H1 (cell line): Measurements from ENCODE around the gene DYNLT1. TPM values are rescaled to one million over a fixed set of nuclear protein-coding genes. Genes with fewer than 3 reads are reported as not detected.
A peak's percentile ranks its signal among the peaks of the same experiment; 100 is the strongest.

Experiments used
- CTCF ChIA-PET: fragments of 300-600 bp; sonication (Branson Sonifier 250); formaldehyde crosslinking; loops from one replicate; lab custom pipeline; 2021; ENCODE audit not compliant: partially characterized antibody; lab: Charles Lee
- POLR2A ChIA-PET: fragments of 300-600 bp; sonication (Branson Sonifier 250); formaldehyde crosslinking; loops from one replicate; lab custom pipeline; 2021; ENCODE audit warnings: inconsistent platforms; ENCODE audit not compliant: partially characterized antibody; lab: Charles Lee
- DNase-seq, 2 experiments: peaks; one replicate each; pipeline versions ENCODE4 v3.0.0 to v3.0.0-alpha.2; 2010 to 2022; ENCODE audit warnings: low spot score in 2 of 2, low read depth in 1 of 2, mixed read lengths in 1 of 2
- FAIRE-seq: peaks from 2 replicates; lab custom pipeline; 2011; peaks lifted over from hg19 to GRCh38; lab: Jason Lieb, UNC
- H2AFZ ChIP-seq: 2 replicates; pipeline ENCODE4 v1.8.1; 2012; ENCODE audit warnings: low read length, inconsistent platforms
- H2AK5ac ChIP-seq: 2 replicates; pipeline ENCODE4 v1.6.1; 2013; ENCODE audit warnings: low read depth, low read length
- H2BK120ac ChIP-seq: replicated peaks from 2 replicates; pipeline ENCODE3; 2013; ENCODE audit warnings: low read depth, low read length, inconsistent platforms
- H2BK12ac ChIP-seq: 2 replicates; pipeline ENCODE4 v1.6.1; 2013; ENCODE audit warnings: low read depth, low read length
- H2BK15ac ChIP-seq: 2 replicates; pipeline ENCODE4 v1.6.1; 2013; ENCODE audit warnings: low read length
- H2BK20ac ChIP-seq: 2 replicates; pipeline ENCODE4 v1.6.1; 2013; ENCODE audit warnings: low read length
- H2BK5ac ChIP-seq: 2 replicates; pipeline ENCODE4 v1.6.1; 2013; ENCODE audit warnings: low read depth, low read length
- H3K14ac ChIP-seq: 2 replicates; pipeline ENCODE4 v1.6.1; 2013; ENCODE audit warnings: inconsistent platforms; ENCODE audit not compliant: insufficient read length
- H3K18ac ChIP-seq: 2 replicates; pipeline ENCODE4 v1.6.1; 2013; ENCODE audit warnings: low read length; ENCODE audit errors: extremely low read depth
- H3K23ac ChIP-seq: 2 replicates; pipeline ENCODE4 v1.6.1; 2013; ENCODE audit warnings: inconsistent platforms; ENCODE audit not compliant: insufficient read length
- H3K23me2 ChIP-seq: 2 replicates; pipeline ENCODE4 v1.6.1; 2013; ENCODE audit warnings: low read depth, low read length
- H3K27ac ChIP-seq: 2 replicates; pipeline ENCODE4 v1.6.1; 2011; ENCODE audit warnings: low read depth, low read length, inconsistent platforms
- H3K27me3 ChIP-seq, 4 experiments: replicated peaks in 1 of 4; 1 replicate in 1 of 4; 2 replicates in 3 of 4; pipeline versions ENCODE4 v1.6.1 to v1.8.1; 2011 to 2013; ENCODE audit warnings: low read length in 3 of 4, mild to moderate bottlenecking in 3 of 4, inconsistent platforms in 2 of 4, mixed read lengths in 2 of 4, moderate library complexity in 1 of 4; ENCODE audit not compliant: control insufficient read depth in 3 of 4, insufficient read depth in 3 of 4; ENCODE audit errors: extremely low read depth in 1 of 4
- H3K36me3 ChIP-seq, 4 experiments: 2 replicates each; pipeline versions ENCODE4 v1.6.1 to v1.8.1; 2011 to 2013; ENCODE audit warnings: mild to moderate bottlenecking in 4 of 4, low read length in 3 of 4, moderate library complexity in 2 of 4, control low read depth in 1 of 4, inconsistent platforms in 1 of 4; ENCODE audit not compliant: insufficient read depth in 4 of 4, control insufficient read depth in 2 of 4
- H3K4ac ChIP-seq: replicated peaks from 2 replicates; pipeline ENCODE3; 2013; ENCODE audit warnings: low read length, low read depth, mixed read lengths, inconsistent platforms; ENCODE audit not compliant: insufficient read length
- H3K4me1 ChIP-seq, 4 experiments: replicated peaks in 1 of 4; 1 replicate in 1 of 4; 2 replicates in 3 of 4; pipeline versions ENCODE4 v1.6.1 to v1.8.1; 2011 to 2013; ENCODE audit warnings: low read length in 3 of 4, inconsistent platforms in 2 of 4, mixed read lengths in 1 of 4; ENCODE audit not compliant: insufficient read depth in 4 of 4, control insufficient read depth in 3 of 4
- H3K4me2 ChIP-seq, 2 experiments: 2 replicates each; pipeline versions ENCODE4 v1.6.1 to v1.8.1; 2011 to 2013; ENCODE audit warnings: low read depth in 2 of 2, low read length in 2 of 2, control low read depth in 1 of 2, inconsistent platforms in 1 of 2, mild to moderate bottlenecking in 1 of 2; ENCODE audit not compliant: insufficient read depth in 1 of 2
- H3K4me3 ChIP-seq, 4 experiments: fragments of 200-600, 300-600 bp in 1 of 4; sonication (generic), shearing (Covaris generic), sonication (Bioruptor Twin) in 1 of 4; 2 replicates each; pipeline versions ENCODE4 v1.5.1 to v1.8.1; 2011 to 2016; ENCODE audit warnings: low read length in 4 of 4, low read depth in 3 of 4, control low read depth in 2 of 4, inconsistent platforms in 2 of 4, mild to moderate bottlenecking in 2 of 4, mixed read lengths in 1 of 4, moderate library complexity in 1 of 4; ENCODE audit not compliant: insufficient read depth in 2 of 4; ENCODE audit errors: extremely low read depth in 1 of 4
- H3K56ac ChIP-seq: replicated peaks from 2 replicates; pipeline ENCODE3; 2013; ENCODE audit warnings: low read depth, mild to moderate bottlenecking, mixed read lengths, low read length, inconsistent platforms; ENCODE audit not compliant: insufficient read length
- H3K79me1 ChIP-seq: 2 replicates; pipeline ENCODE4 v1.6.1; 2013; ENCODE audit warnings: low read depth, low read length, control low read depth
- H3K79me2 ChIP-seq, 2 experiments: 2 replicates each; pipeline versions ENCODE4 v1.6.1 to v1.8.1; 2012 to 2013; ENCODE audit warnings: low read length in 2 of 2, mild to moderate bottlenecking in 2 of 2, inconsistent platforms in 1 of 2; ENCODE audit not compliant: insufficient read depth in 2 of 2, control insufficient read depth in 1 of 2
- H3K9ac ChIP-seq, 4 experiments: replicated peaks in 1 of 4; 1 replicate in 1 of 4; 2 replicates in 3 of 4; pipeline versions ENCODE4 v1.6.1 to v1.8.1; 2011 to 2013; ENCODE audit warnings: low read depth in 3 of 4, low read length in 3 of 4, control low read depth in 2 of 4, mild to moderate bottlenecking in 2 of 4, moderate library complexity in 2 of 4, inconsistent platforms in 1 of 4; ENCODE audit errors: extremely low read depth in 1 of 4
- H3K9me3 ChIP-seq, 2 experiments: 2 replicates each; pipeline versions ENCODE4 v1.6.1 to v1.8.1; 2012 to 2013; ENCODE audit warnings: mild to moderate bottlenecking in 2 of 2, moderate library complexity in 2 of 2, control low read depth in 1 of 2, inconsistent platforms in 1 of 2, low read depth in 1 of 2, low read length in 1 of 2, mixed read lengths in 1 of 2; ENCODE audit not compliant: insufficient read depth in 2 of 2
- H4K20me1 ChIP-seq, 2 experiments: replicated peaks in 1 of 2; 2 replicates each; pipeline versions ENCODE3 to v1.8.1; 2011 to 2013; ENCODE audit warnings: inconsistent platforms in 2 of 2, low read length in 2 of 2, mild to moderate bottlenecking in 1 of 2; ENCODE audit not compliant: insufficient read depth in 2 of 2, control insufficient read depth in 1 of 2
- H4K5ac ChIP-seq: 2 replicates; pipeline ENCODE4 v1.6.1; 2013; ENCODE audit warnings: low read length, low read depth, mixed read lengths, inconsistent platforms; ENCODE audit not compliant: insufficient read length
- H4K8ac ChIP-seq: 2 replicates; pipeline ENCODE4 v1.8.0; 2013; ENCODE audit warnings: mild to moderate bottlenecking, moderate library complexity, low read length, inconsistent platforms; ENCODE audit not compliant: insufficient read depth; ENCODE audit errors: extremely low read depth
- H4K91ac ChIP-seq: replicated peaks from 2 replicates; pipeline ENCODE3; 2013; ENCODE audit warnings: low read length, mixed read lengths, inconsistent platforms; ENCODE audit not compliant: insufficient read length
- ATF2 ChIP-seq: IDR thresholded peaks from 2 replicates; pipeline ENCODE4 v1.6.1; 2012; ENCODE audit warnings: low read length, inconsistent platforms
- CHD1 ChIP-seq: IDR thresholded peaks from 2 replicates; pipeline ENCODE4 v1.6.1; 2012; ENCODE audit warnings: low read depth, low read length, improper control_type of control experiment
- FOSL1 ChIP-seq: IDR thresholded peaks from 2 replicates; pipeline ENCODE4 v1.6.1; 2011; ENCODE audit warnings: mild to moderate bottlenecking, low read depth, low read length, moderate library complexity; ENCODE audit not compliant: insufficient read depth
- JUND ChIP-seq: IDR thresholded peaks from 2 replicates; pipeline ENCODE4 v1.6.1; 2011; ENCODE audit warnings: mild to moderate bottlenecking, improper control_type of control experiment, low read length
- KDM5A ChIP-seq: fragments of 200-600 bp; IDR thresholded peaks from 2 replicates; pipeline ENCODE4 v1.7.1; 2012; ENCODE audit warnings: mild to moderate bottlenecking, low read length, inconsistent platforms, mixed read lengths
- MAFK ChIP-seq: IDR thresholded peaks from 2 replicates; pipeline ENCODE4 v1.6.1; 2012; ENCODE audit warnings: low read depth, mild to moderate bottlenecking, improper control_type of control experiment, low read length
- MAX ChIP-seq: IDR thresholded peaks from 2 replicates; pipeline ENCODE4 v1.6.1; 2012; ENCODE audit warnings: inconsistent platforms
- NANOG ChIP-seq: IDR thresholded peaks from 2 replicates; pipeline ENCODE4 v1.6.1; 2011; ENCODE audit warnings: low read length, low read depth, mild to moderate bottlenecking, inconsistent platforms; ENCODE audit not compliant: insufficient read depth, poor library complexity, severe bottlenecking
- PHF8 ChIP-seq: fragments of 200-600 bp; sonication (generic); conservative IDR thresholded peaks from 2 replicates; pipeline ENCODE4 v1.7.1; 2012; ENCODE audit warnings: low read depth, mild to moderate bottlenecking, inconsistent platforms, low read length, moderate library complexity
- RFX5 ChIP-seq: IDR thresholded peaks from 2 replicates; pipeline ENCODE4 v1.6.1; 2011; ENCODE audit warnings: low read depth, low read length, improper control_type of control experiment, borderline replicate concordance
- SIN3A ChIP-seq, 2 experiments: IDR thresholded peaks in 1 of 2; conservative IDR thresholded peaks in 1 of 2; 2 replicates each; pipeline ENCODE4 v1.6.1; 2011 to 2012; ENCODE audit warnings: low read length in 2 of 2, improper control_type of control experiment in 1 of 2, low read depth in 1 of 2, mild to moderate bottlenecking in 1 of 2
- SP1 ChIP-seq: IDR thresholded peaks from 2 replicates; pipeline ENCODE4 v1.6.1; 2011; ENCODE audit warnings: low read depth, low read length
- WGBS, 2 experiments: shearing (Covaris generic) in 1 of 2; methylation state at CpG; one replicate each; pipeline versions ENCODE4 v1.1.6 to v1.1.7; 2013 to 2015; ENCODE audit warnings: low lambda C conversion rate in 2 of 2, mixed read lengths in 2 of 2, inconsistent platforms in 1 of 2, low coverage in 1 of 2, missing lambda C conversion rate in 1 of 2; ENCODE audit not compliant: insufficient replicate concordance in 2 of 2, insufficient coverage in 1 of 2, insufficient read length in 1 of 2; ENCODE audit errors: extremely low coverage in 1 of 2, missing lambda C conversion rate in 1 of 2; 5-methylcytosine and 5-hydroxymethylcytosine counted together
- polyA plus RNA-seq, 7 experiments: library from polyadenylated mRNA; depleted of rRNA in 3 of 7; stranded (reverse) in 5 of 7; unstranded in 2 of 7; fragments of >200 nt in 5 of 7; fragments of 200-250 nt in 2 of 7; gene quantifications; 1 replicate in 5 of 7; 2 replicates in 1 of 7; 4 replicates in 1 of 7; pipeline versions ENCODE4 v1.2.1 to v1.2.3, GENCODE V29; 2011 to 2013; ENCODE audit warnings: missing spikeins in 2 of 7, mixed read lengths in 2 of 7
- total RNA-seq: library from RNA; stranded (reverse); fragmentation: NEBNext Ultra II Directional; extraction: Animal tissue kit (Norgen Biotek cat#: 25700); gene quantifications from 2 replicates; pipeline ENCODE4 v1.2.1, GENCODE V29; 2021

DYNLT1 gene
- total and polyA plus RNA-seq, 2 of the 8 experiments (the other 6 are each of a cell fraction or from before 2014, with no cell fraction given) = 119 to 245 TPM

- H4K5ac ChIP-seq = no peak overlapping the region
- H4K91ac ChIP-seq = no peak overlapping the region
- no peak overlapping the region for H3K56ac ChIP-seq
- peak overlapping the region; percentile 68; the same call in 1 of the 2 replicates for H2AFZ ChIP-seq
- H3K4me2 ChIP-seq = no peak overlapping the region
- 84% methylated on average over 7 of the region's 7 CpGs; no CpG with 5 or more reads in 1 of the 2 experiments for WGBS, 2 experiments
- no peaks in the 10 kb centered on the region for H3K27me3 ChIP-seq
- H3K79me2 ChIP-seq = no peaks in the 10 kb centered on the region
- no peak overlapping the region for H2AK5ac ChIP-seq
- H3K14ac ChIP-seq = no peak overlapping the region
- POLR2A ChIA-PET = no interaction called here
- H2BK12ac ChIP-seq = no peak overlapping the region
- H4K8ac ChIP-seq = no peak overlapping the region
- H3K9me3 ChIP-seq = no peaks in the 10 kb centered on the region
- H3K79me1 ChIP-seq = no peaks in the 10 kb centered on the region
- no peak overlapping the region for H2BK15ac ChIP-seq
- H3K4me3 ChIP-seq = no peak overlapping the region
- no peaks in the 10 kb centered on the region; a peak in 1 of 7 replicates for H3K4me1 ChIP-seq
- CTCF ChIA-PET = interaction anchor here (2.1 to 2.4 kb wide), 2 partner anchors 9 to 23 kb away, joined by 9 to 11 read pairs; no protein-coding TSS in a partner anchor
- no peak overlapping the region for H3K18ac ChIP-seq
- DNase-seq = no peak
- no peaks in the 10 kb centered on the region for H4K20me1 ChIP-seq
- no peaks in the 10 kb centered on the region for H3K23me2 ChIP-seq
- no peak overlapping the region for H3K27ac ChIP-seq
- H2BK20ac ChIP-seq = no peak overlapping the region
- no peaks in the 10 kb centered on the region for H3K36me3 ChIP-seq
- H2BK120ac ChIP-seq = no peak overlapping the region
- no peak for FAIRE-seq
- H3K9ac ChIP-seq = no peak overlapping the region
- no peak overlapping the region for H2BK5ac ChIP-seq
- H3K23ac ChIP-seq = no peak overlapping the region
- H3K4ac ChIP-seq = no peak overlapping the region
- TF ChIP-seq CHD1 = no peak
- TF ChIP-seq FOSL1 = no peak
- no peak for TF ChIP-seq RFX5
- TF ChIP-seq MAFK = no peak
- no peak for TF ChIP-seq JUND
- TF ChIP-seq ATF2 = no peak
- TF ChIP-seq SIN3A (conservative IDR thresholded peaks at IDR 0.05 in 1 of 2, IDR thresholded peaks at IDR 0.05 in 1 of 2; ENCODE audit: low read depth in 1 of 2, low read length in 2 of 2) = no peak
- TF ChIP-seq NANOG = no peak
- TF ChIP-seq PHF8 = no peak
- no peak for TF ChIP-seq MAX
- no peak for TF ChIP-seq SP1
- no peak for TF ChIP-seq KDM5A
Observed at GRCh38 chr6:158668707-158669103, 24.2 kb upstream of the DYNLT1 start.
